GM18951 (cell line): ENCODE results near the gene NXPH4.

Source experiments
- POLR2A ChIP-seq: IDR thresholded peaks from 4 replicates; pipeline ENCODE4 v1.6.1; 2011; ENCODE audit warnings: mild to moderate bottlenecking; ENCODE audit not compliant: insufficient read length, insufficient read depth; ENCODE audit errors: extremely low read depth
- in situ Hi-C: fragments of 300-500 bp; cut with MboI; formaldehyde crosslinking; loops from one replicate; pipeline ENCODE4 v1.12.0; 2022; ENCODE audit warnings: low sequenced_read_pairs, mixed read lengths, inconsistent platforms; ENCODE audit not compliant: unreplicated experiment

Gene NXPH4

DNA sequence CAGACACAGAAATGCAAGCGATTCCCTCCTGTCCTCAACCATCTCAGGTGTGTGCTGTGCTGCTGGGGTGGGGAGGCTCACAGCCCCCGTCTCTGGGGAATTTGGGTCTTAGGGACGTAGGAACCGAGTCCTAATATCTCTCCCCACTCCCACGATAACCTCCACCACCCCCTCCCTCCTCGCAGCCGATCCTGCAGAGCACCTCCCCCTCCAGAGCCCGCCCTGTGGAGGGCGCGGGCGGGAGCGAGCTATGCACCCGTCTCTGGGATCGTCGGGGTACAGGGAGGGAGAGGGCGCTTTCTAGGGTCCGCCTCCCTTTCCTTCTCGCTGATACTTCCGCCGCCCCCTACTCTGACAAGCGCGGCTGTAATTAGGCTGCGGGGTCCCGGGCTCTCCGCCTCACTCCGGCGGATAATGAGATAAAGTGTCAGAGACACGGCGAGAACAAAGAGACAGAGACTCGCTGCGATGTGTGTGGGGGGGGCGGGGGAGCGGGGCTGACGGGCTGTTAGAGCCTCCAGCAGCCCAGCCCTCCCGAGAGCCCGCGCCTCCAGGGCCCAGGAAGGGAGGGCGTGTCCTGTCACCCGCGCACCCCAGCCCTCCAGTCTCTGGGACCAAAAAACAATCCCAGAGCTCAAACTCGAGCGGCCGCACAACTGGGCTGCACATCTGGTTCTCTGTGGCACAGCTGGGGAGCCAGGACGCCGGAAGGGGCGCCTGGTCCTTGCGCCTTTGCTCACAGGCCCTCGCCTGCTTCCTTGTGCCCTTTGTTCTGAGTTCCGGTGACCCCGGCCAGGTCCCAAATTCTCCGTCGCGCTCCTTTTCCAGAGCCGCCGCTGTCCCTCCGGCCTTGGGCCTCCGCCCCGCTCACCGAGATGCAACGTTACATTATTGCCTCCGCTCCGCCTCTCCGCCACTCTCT, 21.6 kb downstream of the NXPH4 start:
- TF ChIP-seq POLR2A = no peak
- in situ Hi-C loops = no loop called here

DNA sequence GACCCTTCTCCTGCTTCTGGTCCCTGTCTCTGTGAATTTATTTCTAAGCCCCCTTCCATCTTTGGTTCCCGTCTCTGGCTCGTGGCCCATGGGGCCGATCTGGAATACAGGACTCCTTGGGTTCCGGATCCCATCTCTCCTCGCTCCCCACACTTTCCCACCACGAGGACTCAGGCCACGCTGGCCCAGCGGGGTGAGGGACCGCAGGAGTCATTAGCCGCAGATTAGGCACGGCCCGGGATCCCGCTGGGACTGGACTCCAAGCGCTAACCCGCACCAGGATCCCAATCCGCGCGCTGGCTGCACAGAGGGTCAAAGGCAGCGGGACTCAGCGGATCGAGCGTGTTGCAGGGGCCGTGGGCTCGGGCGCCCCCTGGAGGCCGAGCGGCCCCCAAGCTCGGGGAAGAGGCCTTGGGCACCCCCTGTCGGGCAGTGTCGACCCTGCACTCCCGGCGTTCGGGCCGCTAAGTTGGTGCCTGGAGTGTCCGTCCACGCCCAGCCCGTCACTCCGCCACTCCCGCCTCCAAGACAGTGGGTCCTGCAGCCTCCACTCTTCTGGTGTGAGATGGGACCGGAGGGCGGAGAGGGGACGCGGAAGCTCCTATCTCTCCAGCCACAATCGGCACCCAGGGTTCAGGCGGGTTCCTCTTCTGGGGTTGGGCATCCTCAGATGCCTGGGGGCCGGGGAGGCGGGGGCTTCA, 22.4 kb downstream of the NXPH4 start:
- TF ChIP-seq POLR2A = peak; percentile 18
- in situ Hi-C loops = no loop called here

DNA sequence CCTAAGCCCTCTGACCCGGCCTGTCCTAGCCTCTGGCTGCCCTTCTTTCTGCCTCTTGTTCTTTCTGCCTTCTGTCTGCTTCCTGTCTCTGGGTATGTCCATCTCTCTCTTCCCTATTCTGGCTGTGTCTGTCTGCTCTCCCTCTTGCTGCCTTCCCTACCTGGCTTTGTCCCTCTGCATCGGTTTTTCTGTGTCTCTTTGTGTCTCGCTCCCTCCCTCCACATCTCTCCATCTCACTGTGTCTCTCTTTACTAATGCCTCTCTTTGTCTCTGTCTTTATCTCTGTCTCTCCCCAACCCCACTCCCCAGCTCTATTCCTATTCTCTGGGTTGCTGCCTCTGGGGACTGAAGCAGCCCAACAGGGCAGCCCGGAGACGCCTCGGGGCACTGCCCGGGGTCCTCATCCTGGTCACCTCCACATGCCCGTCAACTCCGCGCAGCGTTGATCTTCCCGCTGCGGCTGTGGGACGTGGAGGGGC, 23.0 kb downstream of the NXPH4 start:
- in situ Hi-C loops = no loop called here
- TF ChIP-seq POLR2A = no peak

DNA sequence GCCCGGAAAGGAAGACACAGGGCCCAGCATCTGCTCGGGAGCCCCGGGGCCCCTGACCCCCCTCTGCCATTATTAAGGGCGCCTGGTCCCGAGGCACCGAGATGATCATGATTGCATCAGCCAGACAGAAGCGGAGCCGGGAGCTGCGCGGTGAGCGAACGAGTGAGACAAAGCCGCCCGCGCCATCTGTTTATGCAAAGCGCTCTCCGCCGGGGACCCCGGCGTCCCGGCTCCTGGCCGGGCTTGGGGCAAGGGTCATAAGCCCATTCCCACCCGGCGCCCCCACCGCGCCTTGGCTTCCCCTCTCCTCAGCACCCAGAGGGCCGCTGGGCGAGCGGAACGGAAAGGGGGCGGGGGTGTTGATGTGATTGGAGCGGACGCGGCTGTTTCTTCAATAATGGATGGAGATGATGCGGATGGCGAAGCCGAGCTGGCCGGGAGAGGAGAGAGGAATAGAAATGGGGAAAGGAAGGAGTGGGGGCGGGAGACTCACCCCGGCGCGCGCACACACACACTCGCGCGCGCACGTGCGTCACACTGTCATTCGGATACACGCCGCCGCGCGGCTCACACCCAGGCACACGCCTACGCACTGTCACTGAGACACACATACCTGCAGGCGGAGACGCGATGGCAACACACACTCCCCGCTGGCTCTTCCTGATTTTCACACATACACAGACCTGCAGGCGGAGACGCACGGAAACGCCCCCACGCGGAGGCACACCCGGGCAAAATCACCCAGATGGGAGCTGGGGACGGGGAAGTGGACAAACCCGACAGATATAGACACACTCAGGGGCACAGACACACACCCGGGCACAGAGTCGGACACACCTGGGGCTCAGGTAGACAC, 23.7 kb downstream of the NXPH4 start:
- peak; percentile 36 for TF ChIP-seq POLR2A
- in situ Hi-C loops = no loop called here

DNA sequence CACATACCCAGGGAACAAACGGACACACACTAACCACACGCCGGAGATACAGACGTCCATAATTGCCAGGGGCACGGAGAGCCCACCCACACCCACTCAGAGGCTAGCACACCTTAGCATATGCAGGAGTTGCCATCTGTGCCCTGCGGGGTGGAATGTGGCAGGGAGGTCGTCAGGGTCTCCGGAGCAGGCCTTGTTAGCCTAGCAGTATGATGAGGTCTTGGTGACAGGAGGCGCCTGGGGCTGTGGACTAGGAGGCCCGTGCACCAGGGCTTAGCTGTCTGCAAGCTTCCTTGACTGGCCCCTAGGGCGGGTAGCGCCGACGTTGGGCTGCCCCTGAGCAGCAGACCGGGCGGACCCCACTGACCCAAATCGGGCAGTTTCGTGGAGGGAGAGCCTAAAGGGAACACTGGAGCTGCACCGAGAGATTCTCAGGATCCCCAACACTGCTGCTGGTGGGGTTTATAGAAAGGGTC, 24.4 kb downstream of the NXPH4 start:
- TF ChIP-seq POLR2A = no peak
- in situ Hi-C loops = no loop called here

DNA sequence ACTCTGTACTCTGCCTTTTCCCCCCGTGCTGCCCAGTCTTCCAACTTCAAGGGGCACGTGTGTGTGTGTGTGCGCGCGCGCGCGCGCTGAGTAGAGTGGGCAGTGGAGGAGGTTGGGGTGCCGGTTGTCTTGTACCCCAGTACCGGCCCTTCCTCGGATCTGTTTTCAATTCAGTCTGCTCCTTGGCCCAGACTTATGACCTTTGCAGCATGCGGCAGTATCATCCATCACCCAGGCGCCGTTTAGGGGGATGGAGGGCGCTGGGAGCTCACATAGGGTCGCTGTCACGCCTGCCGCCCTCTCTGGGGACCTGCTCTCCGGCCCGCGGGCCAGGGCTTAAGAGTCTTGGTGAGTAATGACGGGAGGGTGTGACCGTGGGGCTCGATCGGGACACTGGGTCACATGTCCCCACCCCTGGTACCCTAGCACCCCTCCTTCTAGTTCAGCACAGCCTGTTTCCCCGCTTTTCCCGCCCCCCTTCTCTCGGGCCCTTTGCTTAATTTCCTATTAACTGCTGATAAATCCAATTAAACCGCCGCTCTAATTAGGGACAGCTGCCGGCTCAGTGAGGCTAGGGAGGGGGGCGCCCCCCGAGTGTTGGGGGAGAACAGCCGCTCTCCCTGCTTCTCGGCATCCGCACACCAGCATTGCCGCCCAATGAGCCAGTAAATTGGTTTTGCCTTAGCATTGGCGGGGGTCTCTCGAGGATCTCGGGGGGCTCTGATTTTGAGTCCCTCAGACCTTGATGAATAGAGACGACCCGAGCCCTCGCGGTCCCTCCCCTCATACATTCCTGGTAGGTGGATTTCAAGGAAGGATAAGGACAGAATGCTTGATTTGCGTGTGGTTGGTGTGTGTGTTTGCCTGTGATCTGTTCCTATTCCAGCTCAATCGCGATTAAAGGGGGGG, 25.1 kb downstream of the NXPH4 start:
- TF ChIP-seq POLR2A = no peak
- in situ Hi-C loops = no loop called here

DNA sequence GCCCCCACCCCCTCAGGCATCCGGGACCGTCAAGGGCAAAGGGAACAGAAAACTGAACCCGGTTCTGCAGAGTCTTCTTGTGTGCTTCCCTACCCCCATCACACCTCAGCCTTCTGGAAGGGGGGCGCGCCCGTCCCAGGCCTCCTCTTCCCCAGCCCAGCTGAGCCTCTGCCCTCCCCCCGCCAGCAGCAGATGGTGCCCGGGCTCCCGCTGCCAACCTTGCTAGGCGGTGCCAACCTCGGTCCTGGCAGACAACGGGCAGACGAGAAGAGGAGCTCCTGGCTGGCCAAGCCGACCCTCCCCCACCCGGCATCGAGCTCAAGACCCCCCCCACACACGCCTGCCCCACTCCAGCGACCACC, 25.7 kb downstream of the NXPH4 start:
- no peak for TF ChIP-seq POLR2A
- in situ Hi-C loops = no loop called here

DNA sequence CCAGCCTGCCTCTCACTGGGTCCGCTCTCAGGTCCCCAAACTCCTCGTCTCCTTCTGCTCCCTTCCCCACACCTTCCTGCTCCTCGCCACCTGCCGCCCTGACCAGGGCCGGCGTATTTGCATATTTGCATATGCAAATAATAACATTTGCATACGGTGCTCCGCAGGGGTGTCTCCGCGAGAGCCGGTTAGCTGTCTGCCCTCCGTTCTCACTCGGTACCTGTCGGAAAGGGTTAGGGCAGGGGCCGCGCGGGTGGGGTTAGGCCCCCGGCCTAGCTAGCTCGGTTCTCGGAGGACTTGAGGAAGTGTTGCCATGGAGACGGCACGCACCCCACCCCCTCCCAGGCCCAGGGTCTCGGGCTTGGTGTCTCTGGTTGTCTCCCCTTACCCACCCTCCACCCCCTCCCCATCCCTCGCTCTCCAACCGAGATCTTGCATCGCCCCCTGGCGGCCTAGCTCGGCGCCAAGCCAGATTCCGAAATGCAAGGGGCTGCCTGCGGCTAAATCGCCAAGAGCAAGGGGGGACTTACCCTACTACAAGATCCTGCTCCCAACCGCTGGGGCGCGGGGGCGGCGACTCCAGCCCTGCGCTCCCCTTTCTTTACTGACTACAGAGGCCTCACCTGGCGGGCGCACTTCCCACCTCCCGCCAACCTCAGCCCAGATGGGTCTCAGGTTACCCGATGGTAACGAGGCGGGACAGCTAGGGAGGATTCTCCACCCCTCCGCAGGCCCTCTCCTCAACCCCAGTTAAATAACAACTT, 26.3 kb downstream of the NXPH4 start:
- peak; percentile 43 for TF ChIP-seq POLR2A
- in situ Hi-C loops = no loop called here

DNA sequence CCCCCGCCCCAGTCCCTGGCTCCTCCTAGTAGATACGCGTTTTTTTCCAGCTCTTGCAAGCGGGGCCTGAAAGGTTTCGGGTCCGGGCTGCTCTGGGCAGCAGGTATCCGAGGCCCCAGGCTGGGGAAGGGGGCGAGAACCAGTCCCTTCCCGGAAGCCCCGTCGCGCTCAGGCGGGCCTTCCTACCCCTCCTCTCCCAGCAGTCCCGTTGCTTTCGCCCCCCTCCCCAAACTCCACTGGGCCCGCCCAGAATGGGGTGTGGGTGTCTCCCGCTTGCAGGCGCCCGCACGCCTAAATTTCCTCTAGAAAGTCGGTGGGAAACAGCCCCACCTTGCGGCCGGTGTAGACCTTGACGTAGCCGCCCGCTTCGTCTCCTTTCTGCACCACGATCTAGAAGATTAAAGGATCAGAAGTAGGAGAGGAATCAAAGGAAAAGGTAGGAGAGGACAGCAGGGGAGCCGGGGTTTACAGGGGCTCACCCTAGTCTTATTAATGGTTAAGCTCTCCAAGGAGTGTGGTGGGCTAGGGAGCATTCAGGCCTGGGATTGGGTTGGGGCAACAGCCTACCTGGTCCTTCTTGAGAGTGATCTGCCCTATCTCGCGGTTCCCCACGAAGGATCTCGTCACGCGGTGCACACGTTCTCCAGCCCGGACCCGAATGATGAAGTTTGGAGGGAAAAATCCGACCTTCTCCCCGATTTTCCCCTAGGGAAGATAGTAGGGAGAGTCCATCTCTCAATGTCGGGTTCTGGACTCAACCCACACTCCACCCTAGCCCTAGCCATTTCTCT, 27.1 kb downstream of the NXPH4 start:
- in situ Hi-C loops = no loop called here
- TF ChIP-seq POLR2A = no peak

DNA sequence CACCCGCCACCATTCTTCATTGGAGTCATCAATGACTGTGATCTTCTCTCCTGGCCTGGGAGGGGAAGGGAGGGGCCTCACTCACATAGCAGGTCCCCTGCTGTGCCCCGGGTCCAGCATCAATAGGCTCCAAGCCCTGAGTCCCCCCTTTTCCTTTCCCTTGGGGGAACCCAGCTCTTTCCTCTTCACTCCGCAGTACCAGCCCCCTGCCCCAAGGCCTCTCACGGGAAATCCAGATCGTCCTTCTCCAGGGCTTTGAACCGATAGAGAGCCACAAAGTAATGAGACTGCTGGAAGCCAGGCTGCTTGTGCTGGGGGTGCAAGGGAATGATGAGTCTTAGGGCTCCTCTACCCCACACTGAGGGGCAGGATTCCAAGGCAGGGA, 27.7 kb downstream of the NXPH4 start:
- no peak for TF ChIP-seq POLR2A
- in situ Hi-C loops = no loop called here

DNA sequence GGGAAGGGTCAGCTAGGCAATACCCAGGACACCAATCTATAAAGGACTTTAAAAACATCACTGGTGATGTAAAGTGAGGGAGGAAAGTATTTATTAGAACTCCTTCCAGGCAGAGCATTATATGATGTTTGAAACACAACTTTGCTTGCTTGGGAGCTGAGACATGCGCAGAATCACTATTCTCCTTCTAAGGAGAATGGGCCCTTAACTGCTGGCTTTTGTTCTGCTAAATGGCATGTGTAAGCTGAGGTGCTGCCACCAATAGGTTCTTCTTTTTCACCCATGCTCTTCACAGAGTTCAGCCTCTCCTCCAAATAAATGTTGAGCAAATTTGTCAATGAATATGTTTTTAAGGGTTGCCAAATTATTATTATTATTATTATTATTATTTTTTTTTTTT, 30.4 kb downstream of the NXPH4 start:
- TF ChIP-seq POLR2A = no peak
- in situ Hi-C loops = no loop called here
